AG20443 (cell line): ENCODE measurements around the gene HLA-DQA2.
"Not testable (repeated sequence)": the region's sequence is repeated elsewhere in the genome, so short reads cannot be mapped to it uniquely, and the experiment has no call there.

ENCODE experiments used
- DNase-seq: peaks from one replicate; pipeline ENCODE4 v3.0.0; 2012; ENCODE audit warnings: low spot score, mixed read lengths

The HLA-DQA2 gene

GRCh38 chr6:32779036-32779435 lies 37.8 kb downstream of the HLA-DQA2 start:
- no peak for DNase-seq

GRCh38 chr6:32782923-32783322 lies 41.7 kb downstream of the HLA-DQA2 start:
- DNase-seq = not testable (repeated sequence)

- peak; percentile 66 for DNase-seq
These were observed 44.8 kb downstream of the HLA-DQA2 start for GRCh38 chr6:32785781-32786533.

- peak; percentile 30 for DNase-seq
These were observed 49.1 kb downstream of the HLA-DQA2 start for GRCh38 chr6:32790306-32790705.

GRCh38 chr6:32792901-32793435 lies 51.8 kb downstream of the HLA-DQA2 start:
- DNase-seq = no peak

GRCh38 chr6:32794510-32794909 lies 53.3 kb downstream of the HLA-DQA2 start:
- DNase-seq = no peak
